CD4-positive, alpha-beta memory T cell (primary cell): ENCODE measurements around the gene FKBP6. TPM values are rescaled to one million over a fixed set of nuclear protein-coding genes. Genes with fewer than 3 reads are reported as not detected.
A peak's percentile ranks its signal among the peaks of the same experiment; 100 is the strongest.

Experiments used
- CTCF ChIA-PET: fragments of 350-600 bp; sonication (Branson Sonifier 250); formaldehyde crosslinking; loops from one replicate; lab custom pipeline; 2021; ENCODE audit warnings: inconsistent platforms; ENCODE audit not compliant: partially characterized antibody; lab: Charles Lee
- POLR2A ChIA-PET: fragments of 350-600 bp; sonication (Branson Sonifier 250); formaldehyde crosslinking; loops from one replicate; lab custom pipeline; 2021; ENCODE audit not compliant: partially characterized antibody; lab: Charles Lee
- DNase-seq, 5 donors: peaks; one replicate each; pipeline versions ENCODE4 v3.0.0 to v3.0.0-alpha.2; 2020 to 2022; ENCODE audit warnings: mixed read lengths in 1 of 5
- H3K27ac ChIP-seq: one replicate; pipeline ENCODE4 v1.7.0; 2013; ENCODE audit warnings: low read depth, low read length
- H3K27me3 ChIP-seq: 2 replicates; pipeline ENCODE4 v1.7.0; 2013; ENCODE audit warnings: mild to moderate bottlenecking, low read length, moderate library complexity; ENCODE audit not compliant: insufficient read depth
- H3K36me3 ChIP-seq: 2 replicates; pipeline ENCODE4 v1.7.0; 2013; ENCODE audit warnings: mild to moderate bottlenecking, low read length, moderate library complexity; ENCODE audit not compliant: insufficient read depth
- H3K4me1 ChIP-seq: 2 replicates; pipeline ENCODE4 v1.7.0; 2013; ENCODE audit warnings: mild to moderate bottlenecking, low read length, moderate library complexity; ENCODE audit not compliant: insufficient read depth
- H3K4me3 ChIP-seq, 2 donors: one replicate each; pipeline ENCODE4 v1.7.0; 2013; ENCODE audit warnings: low read length in 2 of 2, mild to moderate bottlenecking in 1 of 2
- H3K9me3 ChIP-seq, 2 donors: one replicate each; pipeline ENCODE4 v1.7.0; 2013; ENCODE audit warnings: low read length in 2 of 2, control low read depth in 1 of 2; ENCODE audit not compliant: control insufficient read depth in 1 of 2
- H3K27ac Mint-ChIP-seq, 7 donors: one replicate each; pipeline ENCODE4 v1.8.0; 2020 to 2021; ENCODE audit warnings: mixed read lengths in 7 of 7, mild to moderate bottlenecking in 6 of 7, inconsistent platforms in 3 of 7, moderate library complexity in 3 of 7
- H3K27me3 Mint-ChIP-seq, 2 donors: one replicate each; pipeline ENCODE4 v1.8.0; 2020 to 2021; ENCODE audit warnings: mixed read lengths in 2 of 2
- H3K36me3 Mint-ChIP-seq, 2 donors: one replicate each; pipeline ENCODE4 v1.8.0; 2020 to 2021; ENCODE audit warnings: mixed read lengths in 2 of 2, inconsistent platforms in 1 of 2, mild to moderate bottlenecking in 1 of 2
- H3K4me1 Mint-ChIP-seq, 4 donors: one replicate each; pipeline ENCODE4 v1.8.0; 2020 to 2021; ENCODE audit warnings: mixed read lengths in 4 of 4, mild to moderate bottlenecking in 1 of 4
- H3K4me3 Mint-ChIP-seq, 8 donors: one replicate each; pipeline ENCODE4 v1.8.0; 2020 to 2021; ENCODE audit warnings: mixed read lengths in 8 of 8, mild to moderate bottlenecking in 7 of 8, moderate library complexity in 6 of 8, inconsistent platforms in 3 of 8
- H3K9me3 Mint-ChIP-seq, 8 donors: one replicate each; pipeline ENCODE4 v1.8.0; 2020 to 2021; ENCODE audit warnings: mixed read lengths in 8 of 8, mild to moderate bottlenecking in 5 of 8, inconsistent platforms in 3 of 8, moderate library complexity in 1 of 8
- intact Hi-C: fragments of 100-400 bp; cut with micrococcal nuclease; formaldehyde crosslinking; loops from one replicate; pipeline ENCODE4 v1.15.1; 2023
- polyA plus RNA-seq, 2 donors: library from polyadenylated mRNA; unstranded; fragments of 300-500 nt; fragmentation: Illumina TruSeq; gene quantifications; one replicate each; pipeline ENCODE4 v1.2.3, GENCODE V29; 2021
- total RNA-seq, 2 experiments: library from RNA; stranded (reverse); gene quantifications; one replicate each; pipeline ENCODE4 v1.2.3, GENCODE V29; 2021

Gene FKBP6
- total and polyA plus RNA-seq, 4 experiments from 2014 or later: not detected

DNA sequence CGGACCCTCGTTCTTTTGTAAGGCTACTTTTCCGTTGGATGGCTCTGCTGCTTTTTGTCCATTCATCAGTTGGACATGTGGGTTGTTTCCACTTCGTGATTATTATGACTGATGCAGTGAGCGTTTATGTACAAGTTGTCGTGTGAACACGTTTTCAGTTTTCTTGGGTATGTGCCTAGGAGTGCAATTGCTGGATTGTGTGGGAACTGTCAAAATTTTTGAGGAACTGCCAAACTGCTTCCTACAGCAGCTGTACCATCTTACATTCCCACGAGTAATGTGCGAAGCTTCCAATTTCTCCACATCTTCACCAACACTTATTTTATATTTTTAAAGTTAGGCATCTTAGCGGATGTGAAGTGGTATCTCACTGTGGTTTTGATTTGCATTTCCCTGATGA is 10.4 kb downstream of the FKBP6 start:
- H3K4me1 Mint-ChIP-seq: no peaks in the 10 kb centered on the region

DNA sequence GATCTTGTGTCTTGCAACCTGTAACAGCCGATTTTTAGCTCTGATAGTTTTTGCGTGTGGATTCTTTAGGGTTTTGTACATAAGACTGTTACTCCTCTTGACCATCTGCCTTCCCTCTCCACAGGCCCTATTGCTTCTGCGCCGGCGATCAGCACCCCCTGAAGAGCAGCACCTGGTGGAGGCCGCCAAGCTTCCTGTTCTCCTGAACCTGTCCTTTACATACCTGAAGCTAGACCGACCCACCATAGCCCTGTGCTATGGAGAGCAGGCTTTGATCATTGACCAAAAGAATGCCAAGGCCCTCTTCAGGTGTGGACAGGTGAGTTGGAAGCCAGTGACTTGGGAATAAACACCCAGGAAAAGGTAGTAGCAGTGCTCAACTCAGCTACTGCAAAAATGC is 12.6 kb downstream of the FKBP6 start:
- no peaks in the 10 kb centered on the region for H3K36me3 Mint-ChIP-seq
- no peak overlapping the region for H3K4me3 Mint-ChIP-seq
- no peak overlapping the region for H3K27ac Mint-ChIP-seq
- intact Hi-C loops: no loop called here
- H3K27me3 ChIP-seq: no peaks in the 10 kb centered on the region
- no peaks in the 10 kb centered on the region for H3K36me3 ChIP-seq
- no peak overlapping the region for H3K4me3 ChIP-seq
- no peak for DNase-seq
- CTCF ChIA-PET: interaction anchor here (0.6 to 2.9 kb wide), 2 partner anchors 10 to 16 kb away, joined by 3 to 12 read pairs; no protein-coding TSS in a partner anchor
- POLR2A ChIA-PET: no interaction called here
- no peaks in the 10 kb centered on the region for H3K9me3 ChIP-seq
- peaks cover 1 to 6% of the 10 kb centered on the region in 2 donors for H3K27me3 Mint-ChIP-seq
- H3K4me1 ChIP-seq: no peaks in the 10 kb centered on the region
- no peaks in the 10 kb centered on the region for H3K9me3 Mint-ChIP-seq
- H3K4me1 Mint-ChIP-seq: no peaks in the 10 kb centered on the region
- H3K27ac ChIP-seq: no peak overlapping the region

More for the DNA sequence above, 10.4 kb downstream of the FKBP6 start:
- Mint-ChIP-seq H3K27ac (no peak overlapping the region), H3K4me3 (no peak overlapping the region), H3K27me3 (peaks cover 1 to 3% of the 10 kb centered on the region in 2 donors), H3K9me3 (no peaks in the 10 kb centered on the region), H3K36me3 (no peaks in the 10 kb centered on the region)
- no peaks in the 10 kb centered on the region for H3K4me1 ChIP-seq
- no peaks in the 10 kb centered on the region for H3K27me3 ChIP-seq
- H3K9me3 ChIP-seq: no peaks in the 10 kb centered on the region
- no peak overlapping the region for H3K4me3 ChIP-seq
- no peaks in the 10 kb centered on the region for H3K36me3 ChIP-seq
- intact Hi-C loops: no loop called here
- POLR2A ChIA-PET: no interaction called here
- CTCF ChIA-PET: no interaction called here
- H3K27ac ChIP-seq: no peak overlapping the region
- DNase-seq: no peak

DNA sequence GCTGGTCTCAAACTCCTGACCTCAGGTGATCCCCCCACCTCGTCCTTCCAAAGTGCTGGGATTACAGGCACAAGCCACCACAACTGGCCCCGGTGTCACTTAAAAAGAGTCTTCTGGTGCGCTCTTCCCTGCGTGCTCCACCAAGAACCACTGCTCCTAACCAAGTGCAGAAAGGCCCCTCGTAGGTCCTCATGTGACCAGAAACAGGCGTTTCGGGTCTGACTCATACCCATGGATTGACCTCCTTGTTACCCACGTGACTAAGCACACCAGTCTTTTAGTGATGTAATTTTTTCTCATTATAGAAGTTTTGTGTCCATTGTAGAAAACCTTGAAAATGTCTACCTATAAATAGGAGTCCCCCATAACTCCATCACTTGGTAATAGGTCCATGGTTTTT is 13.9 kb downstream of the FKBP6 start:
- CTCF ChIA-PET: interaction anchor here (2.9 kb wide), 1 partner anchor 18 kb away, joined by 12 read pairs; no protein-coding TSS in a partner anchor
- POLR2A ChIA-PET: no interaction called here
- no peaks in the 10 kb centered on the region for H3K27me3 ChIP-seq
- no peak overlapping the region for H3K27ac Mint-ChIP-seq
- no peaks in the 10 kb centered on the region for H3K9me3 ChIP-seq
- H3K4me3 Mint-ChIP-seq: no peak overlapping the region
- H3K4me3 ChIP-seq: no peak overlapping the region
- DNase-seq: no peak
- peaks cover 1 to 6% of the 10 kb centered on the region in 2 donors for H3K27me3 Mint-ChIP-seq
- H3K4me1 ChIP-seq: no peaks in the 10 kb centered on the region
- intact Hi-C loops: no loop called here
- no peaks in the 10 kb centered on the region for H3K36me3 Mint-ChIP-seq
- H3K36me3 ChIP-seq: no peaks in the 10 kb centered on the region
- H3K9me3 Mint-ChIP-seq: peaks cover 0 to 2% (median 0%) of the 10 kb centered on the region in 8 donors
- no peak overlapping the region for H3K27ac ChIP-seq
- H3K4me1 Mint-ChIP-seq: no peaks in the 10 kb centered on the region

DNA sequence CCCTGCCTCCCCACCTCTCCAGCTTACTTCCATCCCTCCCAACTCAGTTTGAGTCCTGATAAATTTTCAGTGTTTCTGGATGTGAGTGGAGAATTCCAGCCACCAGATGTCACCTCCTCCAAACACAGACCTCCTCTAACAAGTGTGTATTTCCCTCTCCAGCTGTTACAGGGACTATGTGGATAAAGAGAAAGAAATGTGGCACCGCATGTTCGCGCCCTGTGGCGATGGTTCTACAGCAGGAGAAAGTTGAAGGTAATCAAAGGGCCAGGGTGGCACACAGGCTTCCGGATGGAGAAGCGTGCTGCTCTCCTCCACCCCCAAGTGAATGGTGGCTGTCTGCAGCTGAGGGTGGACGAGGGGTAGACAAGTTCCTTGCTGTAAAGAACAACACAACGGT is 14.7 kb downstream of the FKBP6 start:
- Mint-ChIP-seq H3K4me3 (no peak overlapping the region), H3K9me3 (peaks cover 0 to 2% (median 0%) of the 10 kb centered on the region in 8 donors), H3K4me1 (no peaks in the 10 kb centered on the region), H3K27me3 (peaks cover 1 to 6% of the 10 kb centered on the region in 2 donors), H3K27ac (no peak overlapping the region), H3K36me3 (no peaks in the 10 kb centered on the region)
- DNase-seq: no peak
- Histone ChIP-seq H3K27me3 (no peaks in the 10 kb centered on the region), H3K27ac (no peak overlapping the region), H3K4me3 (no peak overlapping the region), H3K4me1 (no peaks in the 10 kb centered on the region), H3K36me3 (no peaks in the 10 kb centered on the region), H3K9me3 (no peaks in the 10 kb centered on the region)
- ChIA-PET POLR2A (no interaction called here), CTCF (interaction anchor here (2.0 kb wide), 1 partner anchor 19 kb away, joined by 5 read pairs; no protein-coding TSS in a partner anchor)
- intact Hi-C loops: no loop called here

DNA sequence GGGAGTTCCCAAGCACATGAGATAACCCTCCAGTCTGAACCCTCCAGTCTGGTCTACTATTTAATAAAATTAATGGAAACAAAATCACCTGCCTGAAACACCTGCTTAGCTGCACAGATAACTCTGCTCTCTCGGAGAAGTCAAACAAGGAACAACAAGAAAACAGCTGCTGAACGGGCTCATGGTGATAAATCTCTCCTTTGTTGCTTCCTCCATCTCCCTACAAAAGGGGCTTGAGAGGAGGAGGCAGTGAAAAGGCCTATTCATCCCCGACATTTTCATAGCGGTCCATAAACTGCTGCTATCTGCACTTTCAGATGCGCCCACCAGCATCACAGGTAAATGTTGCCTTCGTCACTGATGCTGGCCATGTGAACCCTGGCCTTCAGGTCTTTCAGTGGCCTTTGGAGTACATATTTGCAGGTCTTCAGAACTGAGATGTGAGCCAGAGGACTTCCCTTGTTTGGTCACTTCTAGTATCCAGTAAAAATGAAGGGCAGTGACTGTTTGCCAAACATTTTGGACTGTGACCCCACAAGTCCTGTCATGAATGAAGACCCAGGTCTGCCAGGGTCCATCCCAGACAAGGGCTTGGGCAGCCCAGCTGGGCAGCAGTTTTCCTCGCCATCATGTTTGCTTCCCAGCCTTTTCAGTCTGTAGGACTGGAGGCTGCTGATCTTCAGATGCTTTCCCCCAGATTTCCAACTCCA is 15.9 kb downstream of the FKBP6 start:
- no peaks in the 10 kb centered on the region for H3K27me3 ChIP-seq
- H3K36me3 ChIP-seq: no peaks in the 10 kb centered on the region
- ChIA-PET CTCF (interaction anchor here (2.0 kb wide), 1 partner anchor 20 kb away, joined by 5 read pairs; no protein-coding TSS in a partner anchor), POLR2A (no interaction called here)
- intact Hi-C loops: no loop called here
- no peaks in the 10 kb centered on the region for H3K4me1 Mint-ChIP-seq
- H3K4me3 ChIP-seq: no peak overlapping the region
- peaks cover 1 to 6% of the 10 kb centered on the region in 2 donors for H3K27me3 Mint-ChIP-seq
- no peak overlapping the region for H3K4me3 Mint-ChIP-seq
- H3K36me3 Mint-ChIP-seq: no peaks in the 10 kb centered on the region
- H3K9me3 Mint-ChIP-seq: peaks cover 0 to 2% (median 0%) of the 10 kb centered on the region in 8 donors
- no peak overlapping the region for H3K27ac ChIP-seq
- no peaks in the 10 kb centered on the region for H3K4me1 ChIP-seq
- H3K27ac Mint-ChIP-seq: no peak overlapping the region
- no peaks in the 10 kb centered on the region for H3K9me3 ChIP-seq
- no peak for DNase-seq

DNA sequence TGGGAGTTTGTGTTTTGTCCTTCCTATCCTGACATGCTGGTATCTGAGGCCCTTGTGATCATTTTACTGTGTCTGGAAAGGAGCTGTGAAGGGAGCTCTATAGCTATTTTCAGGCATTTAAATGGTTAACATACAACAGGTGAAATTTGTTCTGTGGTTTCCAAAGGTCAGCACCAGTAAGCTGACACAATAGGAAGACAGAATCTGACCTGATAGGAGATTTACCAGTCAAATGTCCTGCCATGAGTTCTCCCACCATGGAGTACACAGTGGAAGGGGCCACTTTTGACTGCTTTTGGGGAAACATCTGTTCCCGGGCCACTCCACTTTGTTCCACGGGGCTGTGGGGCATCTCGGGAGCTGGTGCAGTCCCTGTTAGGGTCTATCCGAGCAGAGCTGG is 17.6 kb downstream of the FKBP6 start:
- H3K4me3 Mint-ChIP-seq: no peak overlapping the region
- peaks cover 0 to 2% (median 0%) of the 10 kb centered on the region in 8 donors for H3K9me3 Mint-ChIP-seq
- no peaks in the 10 kb centered on the region for H3K4me1 Mint-ChIP-seq
- no peaks in the 10 kb centered on the region for H3K9me3 ChIP-seq
- intact Hi-C loops: no loop called here
- peaks cover 1 to 6% of the 10 kb centered on the region in 2 donors for H3K27me3 Mint-ChIP-seq
- no peak overlapping the region for H3K4me3 ChIP-seq
- ChIA-PET CTCF (interaction anchor here (1.1 kb wide), 1 partner anchor 11 kb away, joined by 5 read pairs; no protein-coding TSS in a partner anchor), POLR2A (no interaction called here)
- H3K4me1 ChIP-seq: no peaks in the 10 kb centered on the region
- H3K27ac ChIP-seq: no peak overlapping the region
- H3K27ac Mint-ChIP-seq: no peak overlapping the region
- no peak for DNase-seq
- no peaks in the 10 kb centered on the region for H3K36me3 Mint-ChIP-seq
- H3K36me3 ChIP-seq: no peaks in the 10 kb centered on the region
- no peaks in the 10 kb centered on the region for H3K27me3 ChIP-seq

DNA sequence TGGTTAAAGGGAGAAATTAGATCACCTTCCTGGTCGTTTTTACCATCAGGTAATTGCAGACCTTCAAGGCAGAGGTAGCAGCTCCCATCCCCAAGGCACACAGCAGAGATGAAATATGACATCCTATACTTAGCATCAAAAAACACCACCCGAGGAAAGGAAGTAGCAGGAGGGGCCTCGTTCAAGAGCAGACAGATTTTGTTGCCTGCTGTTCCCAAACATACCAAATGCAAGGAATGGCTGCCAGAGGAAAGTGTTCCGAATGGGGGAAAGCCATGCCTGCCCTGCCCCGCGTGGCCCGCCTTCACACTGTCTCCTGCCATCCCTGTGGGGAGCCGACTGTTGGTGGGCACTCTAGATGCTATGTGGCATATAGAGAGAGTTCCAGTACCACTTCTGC is 18.0 kb downstream of the FKBP6 start:
- Mint-ChIP-seq H3K4me1 (no peaks in the 10 kb centered on the region), H3K27ac (no peak overlapping the region), H3K9me3 (peaks cover 0 to 2% (median 0%) of the 10 kb centered on the region in 8 donors), H3K27me3 (peaks cover 1 to 6% of the 10 kb centered on the region in 2 donors), H3K4me3 (peak overlapping the region in 1 of 8 donors; percentile 3), H3K36me3 (no peaks in the 10 kb centered on the region)
- intact Hi-C loops: no loop called here
- H3K27me3 ChIP-seq: no peaks in the 10 kb centered on the region
- CTCF ChIA-PET: interaction anchor here (1.1 kb wide), 1 partner anchor 12 kb away, joined by 5 read pairs; no protein-coding TSS in a partner anchor
- POLR2A ChIA-PET: no interaction called here
- no peak overlapping the region for H3K4me3 ChIP-seq
- DNase-seq: no peak
- H3K27ac ChIP-seq: no peak overlapping the region
- H3K9me3 ChIP-seq: no peaks in the 10 kb centered on the region
- H3K4me1 ChIP-seq: no peaks in the 10 kb centered on the region
- H3K36me3 ChIP-seq: no peaks in the 10 kb centered on the region
